ENCODE results near the gene S100A6.

DNA sequence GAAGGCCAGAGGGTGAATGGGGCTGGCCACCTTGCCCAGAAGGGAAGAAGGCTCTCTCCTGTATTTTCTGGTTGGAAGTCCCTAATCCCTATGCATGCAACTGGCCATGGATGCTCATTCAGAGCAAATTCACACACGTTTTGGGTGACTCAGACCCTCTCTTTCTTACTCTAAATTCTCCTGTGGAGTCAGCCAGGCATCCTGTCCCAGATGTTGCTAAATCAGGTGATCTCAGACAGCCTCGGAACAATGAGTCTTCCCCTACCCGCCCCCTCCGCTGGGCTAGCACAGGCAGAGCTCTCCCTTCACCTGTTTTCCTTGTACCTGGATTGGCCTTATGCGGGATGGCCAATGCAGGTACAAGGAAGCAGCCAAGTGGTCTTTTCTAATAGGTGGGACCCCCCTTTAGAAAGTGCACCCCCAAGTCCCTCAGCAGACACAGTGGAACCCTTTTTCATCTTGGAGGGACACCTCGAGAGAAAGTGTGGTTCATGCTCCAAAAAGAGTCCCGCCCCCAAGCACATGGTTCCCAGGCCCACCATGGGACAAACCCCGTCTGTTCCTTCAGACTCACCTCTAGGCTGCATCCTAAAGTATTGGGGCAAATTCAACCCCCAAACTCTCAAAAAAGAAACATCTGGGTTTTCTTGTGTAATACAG, 8.6 kb downstream of the S100A6 start:
- no peak for TF ChIP-seq POLR2A (IDR thresholded peaks at IDR 0.05; ENCODE audit: low read length)
- no peak for TF ChIP-seq GATA1 (IDR thresholded peaks at IDR 0.05; ENCODE audit: low read depth, low read length)

Data from erythroblast (primary cell).